ENCODE measurements around the gene RASL11B.
A peak's percentile ranks its signal among the peaks of the same experiment; 100 is the strongest.

The RASL11B gene

DNA sequence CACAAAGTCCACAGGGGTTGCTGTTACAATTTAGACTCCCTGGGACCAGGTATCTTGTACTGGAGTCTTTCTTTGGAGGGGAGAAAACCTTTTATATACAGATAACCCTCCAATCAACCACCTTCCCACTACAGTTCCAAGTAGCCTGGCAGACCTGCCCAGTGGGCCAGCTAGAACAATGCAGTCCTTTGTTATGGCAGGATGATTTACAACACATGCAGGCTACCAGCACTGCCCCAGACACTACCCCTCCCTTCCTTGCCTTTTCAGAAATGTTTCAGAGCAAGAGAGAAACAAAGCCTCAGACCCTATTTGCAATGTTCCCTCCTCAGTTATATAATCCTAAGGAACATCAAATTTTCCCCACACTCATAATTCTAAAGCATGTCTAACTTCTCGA is 11.1 kb downstream of the RASL11B start:
- DNase-seq (ENCODE audit: extremely low read depth in 1 of 2, low read depth in 1 of 2), result no peak

DNA sequence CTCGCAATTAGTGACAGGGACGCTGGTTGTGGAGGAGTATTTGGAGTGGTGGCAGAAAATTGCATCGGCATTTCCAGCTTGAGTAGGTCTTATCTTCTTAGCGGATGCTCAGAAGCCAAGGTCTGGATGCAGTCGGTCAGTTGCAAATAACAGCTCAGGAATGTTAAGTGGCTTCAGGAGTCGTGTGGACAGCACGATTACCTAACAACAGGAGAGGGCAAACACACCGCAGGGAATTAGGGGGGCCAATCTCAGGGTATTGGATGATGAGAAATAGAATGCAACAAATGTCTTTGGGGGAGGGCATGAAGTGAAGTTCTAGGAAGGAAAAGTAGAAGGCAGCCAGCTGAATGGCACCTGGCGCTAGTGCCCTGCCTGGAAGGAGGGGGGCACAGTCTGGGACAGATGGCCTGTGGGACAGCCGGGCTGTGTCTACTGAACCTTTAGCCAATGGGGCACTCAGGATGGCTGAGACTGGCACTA is 11.8 kb downstream of the RASL11B start:
- no peak for DNase-seq (ENCODE audit: extremely low read depth in 1 of 2, low read depth in 1 of 2)

- DNase-seq (ENCODE audit: extremely low read depth in 1 of 2, low read depth in 1 of 2), result no peak
Observed at GRCh38 chr4:52874948-52875347, 12.8 kb downstream of the RASL11B start.

- no peak for DNase-seq (ENCODE audit: extremely low read depth in 1 of 2, low read depth in 1 of 2)
Observed at GRCh38 chr4:52876069-52876468, 14.0 kb downstream of the RASL11B start.

- no peak for DNase-seq (ENCODE audit: extremely low read depth in 1 of 2, low read depth in 1 of 2)
Observed at GRCh38 chr4:52877036-52877435, 14.9 kb downstream of the RASL11B start.

GRCh38 chr4:52877694-52878093 is 15.6 kb downstream of the RASL11B start:
- DNase-seq (ENCODE audit: extremely low read depth in 1 of 2, low read depth in 1 of 2), result no peak

GRCh38 chr4:52879471-52879870 is 17.4 kb downstream of the RASL11B start:
- DNase-seq (ENCODE audit: extremely low read depth in 1 of 2, low read depth in 1 of 2), result no peak

DNA sequence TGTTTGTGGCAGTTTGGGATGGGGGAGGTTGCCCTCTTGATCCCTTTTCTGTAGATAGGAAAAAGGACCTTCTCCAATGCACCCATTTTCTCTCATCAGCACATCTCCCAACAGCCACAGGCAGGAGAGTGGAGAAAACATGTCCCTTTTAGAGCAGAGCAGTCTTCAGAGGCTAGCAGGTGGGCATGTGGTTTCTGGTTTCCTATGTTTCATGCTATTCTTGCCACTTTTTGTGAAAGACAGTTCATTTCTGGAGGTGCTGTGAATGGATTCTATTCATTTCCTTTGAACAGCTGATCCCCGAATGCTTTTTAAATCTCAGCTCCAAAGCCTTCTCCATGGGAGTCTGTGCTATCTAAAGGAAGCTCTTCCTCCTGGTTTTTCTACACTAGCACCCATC is 18.9 kb downstream of the RASL11B start:
- DNase-seq (ENCODE audit: extremely low read depth in 1 of 2, low read depth in 1 of 2), result no peak

GRCh38 chr4:52883183-52883621 is 21.1 kb downstream of the RASL11B start:
- no peak for DNase-seq (ENCODE audit: extremely low read depth in 1 of 2, low read depth in 1 of 2)

DNA sequence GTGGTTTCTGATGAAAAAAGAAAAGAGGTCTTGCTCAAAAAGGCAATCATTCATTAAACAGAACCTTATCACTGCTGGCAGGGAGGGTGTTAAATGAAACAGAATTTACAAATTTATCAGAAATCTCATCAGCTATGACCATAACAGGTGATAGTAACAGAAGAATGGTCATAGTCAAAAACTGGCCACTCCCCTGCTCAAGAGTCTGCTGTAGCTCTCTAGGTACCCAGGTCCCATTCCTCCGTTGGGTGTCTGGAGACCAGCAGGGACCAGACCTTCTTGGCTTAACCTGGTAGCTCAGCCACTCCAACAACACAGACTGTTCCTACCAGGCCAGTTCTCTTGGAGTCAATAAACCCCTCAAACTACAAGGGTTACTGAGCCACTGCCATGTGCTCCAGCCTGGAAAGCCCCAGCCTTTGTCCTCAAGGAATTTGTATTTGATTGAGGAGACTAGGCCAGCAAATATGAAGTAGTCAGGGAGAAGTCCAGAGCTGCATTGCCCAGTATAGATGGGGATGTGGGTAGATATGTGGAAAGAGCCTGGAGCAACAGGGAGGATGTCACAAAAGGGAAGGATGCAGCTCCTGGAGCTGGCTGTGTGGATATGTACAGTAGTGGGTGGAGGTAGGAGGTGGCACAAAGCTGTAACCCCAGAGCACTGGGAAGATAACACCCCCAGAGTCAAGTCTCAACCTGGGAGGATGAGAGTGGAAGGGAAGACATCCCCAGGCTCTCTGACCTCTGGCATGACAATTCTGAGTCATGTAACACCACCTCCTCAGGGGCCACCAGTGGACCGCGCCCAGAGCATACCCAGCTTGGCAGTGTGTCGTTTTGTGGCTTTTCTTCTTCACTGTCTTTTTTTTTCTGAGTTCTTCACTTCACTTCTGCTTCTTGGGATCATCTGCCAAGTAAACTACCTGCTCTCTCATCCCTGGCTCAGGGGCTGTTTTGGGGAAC is 21.9 kb downstream of the RASL11B start:
- no peak for DNase-seq (ENCODE audit: extremely low read depth in 1 of 2, low read depth in 1 of 2)

- DNase-seq (ENCODE audit: extremely low read depth in 1 of 2, low read depth in 1 of 2), result no peak
Observed at GRCh38 chr4:52884994-52885393, 22.9 kb downstream of the RASL11B start.

DNA sequence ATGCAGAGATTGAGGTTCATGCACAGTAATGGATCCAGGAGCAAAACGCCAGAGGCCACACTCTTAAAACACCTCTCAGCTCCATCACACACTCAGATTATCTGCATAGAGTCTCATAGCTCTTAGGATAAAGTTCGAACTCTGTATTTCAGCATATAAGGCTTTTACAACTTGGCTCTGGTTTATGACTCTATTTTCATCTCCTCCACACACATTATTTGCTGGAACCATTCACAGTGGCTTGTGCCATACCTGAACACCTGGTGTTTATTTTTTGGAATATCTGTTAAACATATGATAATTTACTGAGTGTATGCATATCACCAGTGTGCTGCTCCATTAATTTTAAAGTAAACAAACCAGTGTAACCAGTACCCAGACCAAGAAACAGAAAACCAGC is 27.2 kb downstream of the RASL11B start:
- DNase-seq (ENCODE audit: extremely low read depth in 1 of 2, low read depth in 1 of 2), result no peak

- no peak for DNase-seq (ENCODE audit: extremely low read depth in 1 of 2, low read depth in 1 of 2)
Observed at GRCh38 chr4:52889778-52890520, 27.8 kb downstream of the RASL11B start.

DNA sequence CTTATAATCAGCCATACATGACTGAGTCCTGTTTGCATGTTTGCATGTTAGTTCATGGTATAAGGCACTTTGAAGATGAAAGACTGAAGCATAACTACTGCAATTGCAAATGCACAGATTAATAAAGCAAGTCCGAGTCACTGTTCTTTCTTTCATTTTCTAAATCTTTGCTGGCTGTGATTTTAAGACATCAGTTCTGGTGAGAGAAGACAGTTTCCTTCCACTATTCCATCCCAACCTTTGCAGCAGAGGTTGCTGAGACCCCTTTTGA is 28.3 kb downstream of the RASL11B start:
- no peak for DNase-seq (ENCODE audit: extremely low read depth in 1 of 2, low read depth in 1 of 2)

DNA sequence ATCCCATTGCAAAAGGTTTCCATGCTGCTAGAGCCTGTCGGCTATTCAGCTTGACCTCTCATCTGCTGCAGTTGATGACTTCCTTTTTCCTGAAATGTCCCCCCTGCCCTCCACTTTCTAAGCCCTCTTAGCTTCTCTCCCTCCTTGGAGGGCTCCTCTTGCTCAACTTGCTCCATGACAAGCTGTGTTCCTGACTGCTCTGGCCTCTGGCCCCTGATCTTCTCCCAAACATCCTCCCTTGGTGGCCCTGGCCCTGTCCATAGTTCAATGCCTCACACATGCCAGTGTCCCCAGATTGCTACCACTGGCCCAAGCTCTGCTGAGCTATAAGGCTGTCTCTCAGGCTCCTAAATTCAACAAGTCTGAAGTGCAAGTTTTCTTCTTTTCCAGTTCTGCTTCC is 29.6 kb downstream of the RASL11B start:
- DNase-seq (ENCODE audit: extremely low read depth in 1 of 2, low read depth in 1 of 2), result no peak

DNA sequence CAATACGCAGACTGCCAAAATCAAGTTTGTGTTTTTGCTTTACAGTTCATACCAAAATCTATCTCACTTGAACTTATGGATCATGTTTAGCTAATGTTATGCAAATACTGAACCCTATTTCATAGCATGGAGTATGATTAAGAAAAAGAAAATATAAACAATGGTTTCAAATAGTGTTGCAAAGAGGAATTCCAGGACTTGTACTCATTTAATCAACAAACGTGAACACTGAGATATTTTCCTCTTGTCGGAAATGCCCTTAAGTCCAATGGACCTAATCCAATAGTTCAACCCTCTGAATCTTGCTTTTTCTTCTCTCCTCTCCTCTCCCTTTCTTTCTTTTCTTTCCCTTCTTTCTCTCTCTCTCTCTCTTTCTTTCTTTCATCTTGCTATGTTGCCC is 30.8 kb downstream of the RASL11B start:
- DNase-seq (ENCODE audit: extremely low read depth in 1 of 2, low read depth in 1 of 2), result no peak

- DNase-seq (ENCODE audit: extremely low read depth in 1 of 2, low read depth in 1 of 2), result no peak
Observed at GRCh38 chr4:52894443-52894842, 32.3 kb downstream of the RASL11B start.

DNA sequence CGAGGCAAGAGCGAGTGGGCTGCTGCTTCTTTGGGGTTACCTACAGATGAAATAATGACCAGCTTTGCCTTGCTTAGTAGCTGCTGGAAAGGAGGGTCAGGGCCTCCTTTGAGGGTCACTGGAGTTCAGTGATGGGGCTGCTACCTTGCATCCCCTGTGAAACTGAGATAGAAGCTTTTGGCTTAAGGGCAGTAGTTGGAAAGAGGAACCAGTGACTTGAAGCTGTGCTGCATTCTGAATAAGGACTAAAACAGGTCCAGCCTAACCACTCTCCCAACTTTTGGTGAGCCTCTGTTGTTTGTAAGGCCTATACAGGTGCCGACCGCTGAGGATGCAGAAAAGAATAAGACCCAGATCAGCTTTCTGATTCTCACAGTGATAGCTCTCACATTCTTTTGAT is 41.2 kb downstream of the RASL11B start:
- no peak for DNase-seq (ENCODE audit: extremely low read depth in 1 of 2, low read depth in 1 of 2)

- DNase-seq (ENCODE audit: extremely low read depth in 1 of 2, low read depth in 1 of 2), result no peak
Observed at GRCh38 chr4:52904421-52904820, 42.3 kb downstream of the RASL11B start.

DNA sequence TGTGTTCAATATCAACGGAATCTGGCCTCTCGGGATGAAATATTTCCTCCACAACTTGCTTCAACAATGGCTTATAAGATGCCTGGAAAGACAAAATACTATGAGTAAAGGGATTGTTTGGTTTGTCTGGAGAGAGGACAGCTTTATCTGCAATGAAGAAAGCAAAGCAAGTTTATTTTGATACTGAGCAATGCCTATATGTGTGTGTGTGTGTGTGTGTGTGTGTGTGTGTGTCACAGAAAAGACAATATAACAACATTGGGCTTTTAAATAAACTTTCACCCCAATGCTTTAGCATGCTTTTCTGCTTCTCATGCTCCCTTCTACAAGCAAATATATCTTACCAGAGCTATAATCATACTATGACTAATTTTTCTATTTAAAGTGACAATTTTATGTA is 45.4 kb downstream of the RASL11B start:
- DNase-seq (ENCODE audit: extremely low read depth in 1 of 2, low read depth in 1 of 2), result no peak

- no peak for DNase-seq (ENCODE audit: extremely low read depth in 1 of 2, low read depth in 1 of 2)
Observed at GRCh38 chr4:52910115-52910514, 48.0 kb downstream of the RASL11B start.

DNA sequence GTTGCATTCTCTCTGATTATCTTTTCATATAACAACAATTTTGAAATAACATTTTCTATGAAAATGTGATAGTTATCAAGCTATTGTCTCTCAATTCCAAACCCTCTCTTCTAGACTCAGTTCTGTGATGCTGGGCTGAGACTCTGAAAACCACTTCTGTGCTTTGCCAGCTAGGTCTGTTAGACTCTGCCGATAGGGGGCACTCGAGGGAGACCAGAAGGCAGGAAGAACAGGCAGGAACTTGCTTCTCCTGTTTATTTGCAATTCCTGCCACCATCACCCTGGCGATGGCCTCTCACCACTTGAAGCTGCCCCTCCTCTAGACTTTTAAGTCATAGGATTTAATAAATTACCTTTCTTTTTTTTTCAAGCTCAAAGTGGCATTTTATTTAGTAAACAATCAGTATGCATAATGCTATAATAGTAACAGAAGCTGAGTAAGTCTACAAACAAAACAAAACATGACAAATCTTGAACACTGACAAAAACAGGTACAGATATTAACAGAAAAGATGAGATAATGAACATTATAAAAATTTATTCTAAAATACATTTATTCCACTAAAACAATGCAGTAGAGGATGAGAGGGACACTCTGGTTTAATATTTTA is 49.7 kb downstream of the RASL11B start:
- peak; percentile 16 to 43 for DNase-seq (ENCODE audit: extremely low read depth in 1 of 2, low read depth in 1 of 2)

All from activated CD8-positive, alpha-beta memory T cell treated with anti-CD3 and anti-CD28 coated beads for 1 hour (primary cell).